Stimulated activated CD8-positive, alpha-beta memory T cell treated with anti-CD3 and anti-CD28 coated beads, Interleukin-4, amount 100 ng/mL, for 4 hours (primary cell): Measurements from ENCODE around the gene RPS16.

Experiments
- DNase-seq, 2 donors: peaks; one replicate each; pipeline ENCODE4 v3.0.0-alpha.2; 2020; ENCODE audit warnings: low read depth in 2 of 2, low spot score in 1 of 2

Gene RPS16

DNA sequence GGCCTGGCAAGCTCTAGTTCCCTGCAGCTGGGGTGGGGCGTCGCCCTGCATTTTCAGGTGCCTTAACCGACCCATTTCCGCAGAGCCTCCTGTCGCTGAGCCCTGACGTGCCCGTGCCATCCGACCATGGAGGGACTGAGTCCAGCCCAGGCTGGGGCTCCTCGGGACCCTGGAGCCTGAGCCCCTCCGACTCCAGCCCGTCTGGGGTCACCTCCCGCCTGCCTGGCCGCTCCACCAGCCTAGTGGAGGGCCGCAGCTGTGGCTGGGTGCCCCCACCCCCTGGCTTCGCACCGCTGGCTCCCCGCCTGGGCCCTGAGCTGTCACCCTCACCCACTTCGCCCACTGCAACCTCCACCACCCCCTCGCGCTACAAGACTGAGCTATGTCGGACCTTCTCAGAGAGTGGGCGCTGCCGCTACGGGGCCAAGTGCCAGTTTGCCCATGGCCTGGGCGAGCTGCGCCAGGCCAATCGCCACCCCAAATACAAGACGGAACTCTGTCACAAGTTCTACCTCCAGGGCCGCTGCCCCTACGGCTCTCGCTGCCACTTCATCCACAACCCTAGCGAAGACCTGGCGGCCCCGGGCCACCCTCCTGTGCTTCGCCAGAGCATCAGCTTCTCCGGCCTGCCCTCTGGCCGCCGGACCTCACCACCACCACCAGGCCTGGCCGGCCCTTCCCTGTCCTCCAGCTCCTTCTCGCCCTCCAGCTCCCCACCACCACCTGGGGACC, 27.9 kb downstream of the RPS16 start:
- peak in 1 of 2 donors; percentile 44 for DNase-seq

- no peak for DNase-seq
Observed at GRCh38 chr19:39407410-39407659, 28.4 kb downstream of the RPS16 start.

GRCh38 chr19:39406656-39407409, 28.9 kb downstream of the RPS16 start, which contains the start of gene ZFP36:
TSS of gene ZFP36 (plus strand) at chr19:39406847. CDS start at chr19:39406905, 58 bp downstream.
- DNase-seq: peak; percentile 75 to 78

DNA sequence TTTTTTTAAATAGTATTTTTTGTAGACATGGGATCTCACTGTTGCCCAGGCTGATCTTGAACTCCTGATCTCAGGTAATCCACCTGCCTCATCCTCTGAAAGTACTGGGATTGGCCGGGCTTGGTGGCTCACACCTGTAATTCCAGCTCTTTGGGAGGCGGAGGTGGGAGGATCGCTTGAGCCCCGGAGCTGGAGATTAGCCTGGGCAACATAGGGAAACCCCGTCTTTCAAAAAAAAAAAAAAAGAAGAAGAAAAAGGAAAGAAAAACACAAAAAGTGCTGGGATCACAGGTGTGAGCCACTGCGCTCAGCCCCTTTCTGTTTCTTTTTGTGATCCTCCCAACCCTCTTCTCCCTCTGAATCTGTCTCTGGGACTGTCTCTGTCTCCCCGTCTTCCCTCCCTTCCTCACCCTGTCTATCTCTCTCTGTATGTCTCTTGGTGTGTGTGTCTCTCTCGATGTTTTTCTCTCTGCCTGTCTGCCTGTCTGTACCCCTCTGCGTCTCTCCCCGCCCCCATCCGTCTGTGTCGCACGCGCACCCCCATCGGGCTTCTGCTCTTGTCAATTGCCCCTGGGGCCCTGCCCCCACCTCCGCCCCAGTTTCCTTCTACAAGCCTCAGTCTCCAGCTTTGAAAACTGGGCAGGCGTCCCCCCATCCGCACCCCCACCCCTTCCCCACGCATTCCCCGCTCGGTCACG, 29.6 kb downstream of the RPS16 start:
- peak; percentile 76 to 85 for DNase-seq

GRCh38 chr19:39405261-39405957, 30.3 kb downstream of the RPS16 start:
- no peak for DNase-seq

DNA sequence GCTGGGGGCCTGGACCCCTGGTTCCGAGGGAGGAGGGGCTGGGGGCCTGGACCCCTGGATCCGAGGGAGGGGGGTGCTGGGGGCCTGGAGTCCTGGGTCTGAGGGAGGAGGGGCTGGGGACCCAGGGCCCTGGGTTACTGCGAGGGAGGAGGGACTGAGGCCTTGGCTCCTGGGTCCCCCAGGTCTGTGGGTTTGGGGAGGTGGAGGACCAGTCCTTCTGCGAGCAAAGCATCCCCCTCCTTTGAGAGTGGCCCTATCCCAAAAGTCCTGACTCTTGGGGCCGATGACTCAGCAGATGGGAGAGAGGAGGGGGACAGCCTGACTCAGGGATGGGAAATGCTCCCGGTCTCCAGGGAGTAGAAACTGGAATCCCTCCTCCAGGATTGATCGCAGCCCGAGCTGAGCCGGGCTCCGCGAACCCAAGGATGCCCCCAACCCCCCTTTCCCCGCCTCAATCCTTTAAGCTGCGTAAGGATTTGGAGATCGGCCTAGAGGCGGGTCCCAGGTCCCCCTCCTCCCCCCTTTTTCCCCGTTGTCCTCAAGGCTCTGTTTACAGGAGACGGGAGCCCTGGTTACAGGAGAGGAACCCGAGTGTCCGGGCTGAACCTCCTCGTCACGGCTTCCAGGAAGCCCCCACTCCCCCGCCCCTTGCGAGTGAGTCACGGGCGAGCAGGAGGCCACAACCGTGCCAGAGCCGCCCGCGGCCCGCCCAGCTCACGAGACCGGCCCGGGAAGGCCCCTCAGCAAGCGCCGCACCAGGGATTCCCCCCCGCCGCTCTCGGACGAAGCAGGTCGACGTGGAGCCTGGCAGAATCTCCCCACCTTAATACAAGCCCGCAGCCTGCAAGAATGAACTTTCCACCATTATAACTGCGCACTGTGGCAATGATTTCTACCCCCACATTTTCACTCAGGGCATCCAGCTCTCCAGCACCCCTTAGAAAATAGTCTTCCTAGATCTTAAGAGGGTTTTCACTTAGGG, 32.1 kb downstream of the RPS16 start:
- DNase-seq: peak; percentile 89 to 96

DNA sequence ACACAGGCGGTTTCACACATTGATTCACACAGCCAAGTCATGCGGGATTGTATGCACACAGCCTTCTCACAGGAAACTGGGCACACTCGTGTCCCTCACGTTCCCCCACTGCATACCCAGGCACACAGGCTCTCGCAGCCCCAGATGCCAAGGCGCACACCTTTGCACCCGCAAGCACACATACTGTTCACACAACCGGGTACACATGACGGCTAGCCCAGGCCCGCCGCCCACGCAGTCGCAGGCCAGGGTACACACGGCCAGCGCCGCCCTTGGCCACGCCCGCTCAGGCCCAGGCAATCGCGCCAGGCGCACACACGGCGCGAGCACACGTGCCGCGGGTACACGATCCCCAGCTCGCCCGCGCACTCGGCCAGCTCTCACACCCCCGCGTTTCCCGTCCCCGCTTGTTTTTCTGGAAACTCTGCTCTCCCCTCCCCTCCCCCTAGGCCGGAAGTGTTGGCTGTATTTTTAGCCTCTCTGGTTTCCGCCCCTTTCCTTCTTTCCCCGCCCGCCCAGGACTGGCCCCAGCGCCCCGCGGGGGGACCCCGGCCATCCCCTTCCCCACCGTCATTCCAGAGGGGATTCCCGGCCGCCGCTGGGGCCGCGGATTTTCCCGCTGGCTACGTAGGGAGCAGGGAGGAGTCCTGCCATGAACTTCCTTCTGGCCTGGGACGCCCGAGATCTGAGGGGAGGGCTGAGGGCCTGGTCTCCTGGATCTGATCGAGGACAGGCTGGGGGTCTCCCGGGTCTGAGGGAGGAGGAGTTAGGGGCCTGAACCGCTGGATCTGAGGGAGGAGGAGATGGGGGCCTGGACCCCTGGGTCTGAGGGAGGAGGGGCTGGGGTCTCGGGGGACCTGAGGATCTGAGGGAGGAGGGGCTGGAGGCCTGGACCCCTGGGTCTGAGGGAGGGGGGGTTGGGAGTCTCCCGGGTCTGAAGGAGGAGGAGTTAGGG, 33.1 kb downstream of the RPS16 start:
- DNase-seq: peak; percentile 73 to 83

DNA sequence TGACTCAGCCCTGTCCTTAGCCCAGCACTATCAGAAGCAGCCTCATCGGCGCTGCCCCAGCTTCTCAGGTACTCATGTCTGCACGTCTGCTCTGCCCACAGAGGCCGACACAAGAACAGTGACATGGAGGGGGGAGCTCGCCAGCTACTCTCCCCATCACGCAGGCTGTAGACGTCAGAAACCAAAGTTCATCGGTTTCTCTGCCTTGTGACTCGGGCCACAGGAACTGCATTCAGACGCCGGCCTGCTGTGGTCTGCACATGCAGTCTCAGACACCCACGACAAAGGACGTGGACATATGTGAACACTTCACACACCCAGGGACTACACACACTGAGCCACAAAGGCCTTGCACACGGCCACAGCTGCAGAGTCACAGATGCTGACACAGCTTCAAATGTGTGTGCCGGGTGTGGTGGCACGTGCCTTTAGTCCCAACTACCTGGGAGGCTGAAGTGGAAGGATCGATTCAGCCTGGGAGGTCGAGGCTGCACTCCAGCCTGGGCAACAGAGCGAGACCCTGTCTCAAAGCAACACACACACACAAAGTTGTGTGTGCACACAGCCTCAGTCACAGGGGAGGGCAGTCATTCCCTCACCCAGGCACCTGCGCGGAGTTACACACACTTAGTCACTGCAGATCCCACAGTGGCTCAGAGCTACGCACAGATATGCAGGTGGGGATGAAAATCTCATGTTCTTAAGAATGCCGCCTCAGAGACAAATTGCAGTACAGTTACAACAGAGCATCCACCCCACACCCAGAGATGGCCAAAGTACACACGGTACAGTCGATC, 34.0 kb downstream of the RPS16 start:
- DNase-seq: peak; percentile 52 to 75

- no peak for DNase-seq
Observed at GRCh38 chr19:39401070-39401548, 34.6 kb downstream of the RPS16 start.

GRCh38 chr19:39400061-39400460, 35.7 kb downstream of the RPS16 start:
- DNase-seq: no peak

- no peak for DNase-seq
Observed at GRCh38 chr19:39399668-39400050, 36.1 kb downstream of the RPS16 start.

- no peak for DNase-seq
Observed at GRCh38 chr19:39398297-39398864, 37.4 kb downstream of the RPS16 start.

- DNase-seq: peak; percentile 82 to 91
Observed at GRCh38 chr19:39397360-39398296, 38.1 kb downstream of the RPS16 start.

DNA sequence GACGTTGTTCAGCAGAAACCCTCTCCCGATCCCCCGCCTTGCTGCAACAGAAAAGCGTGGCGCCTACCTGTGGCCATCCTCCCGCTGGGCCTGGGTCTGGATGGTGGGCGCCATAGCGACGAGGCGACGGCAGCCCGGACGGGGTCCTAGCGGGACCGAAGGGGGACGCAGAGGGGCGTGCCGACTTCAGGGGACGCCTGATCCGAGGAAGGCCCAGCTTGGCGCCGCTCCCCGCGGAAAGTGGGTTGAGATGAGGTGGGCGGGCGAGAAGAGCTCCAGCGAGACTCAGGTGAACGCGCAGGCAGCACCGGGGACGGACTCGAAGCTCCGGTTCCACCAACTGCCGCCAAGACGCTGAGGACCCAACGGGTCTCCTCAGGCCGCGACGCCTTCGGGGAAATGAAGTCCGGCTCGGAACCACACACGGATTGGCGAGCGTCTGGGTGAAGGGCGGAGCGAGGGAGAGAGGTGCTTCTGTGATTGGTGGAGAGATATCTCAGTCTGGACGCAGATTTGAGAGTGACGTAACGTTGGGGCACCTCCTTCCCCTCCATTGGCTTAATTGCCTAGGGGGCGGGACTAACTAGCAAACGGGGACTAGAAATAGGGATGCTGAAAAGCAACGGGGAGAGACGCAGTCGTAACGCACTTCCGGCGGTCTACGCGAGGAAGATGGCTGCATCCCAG, 44.9 kb downstream of the RPS16 start, which contains the start of the genes MED29 and PAF1:
Gene MED29, plus strand, starts transcription at position 628 of the 687 bp plus-strand sequence. Its CDS starts 45 bp downstream, at position 673.
Gene PAF1, minus strand, starts transcription at position 356 of the 687 bp plus-strand sequence. Its CDS starts 242 bp downstream, at position 114.
- peak; percentile 83 to 92 for DNase-seq

DNA sequence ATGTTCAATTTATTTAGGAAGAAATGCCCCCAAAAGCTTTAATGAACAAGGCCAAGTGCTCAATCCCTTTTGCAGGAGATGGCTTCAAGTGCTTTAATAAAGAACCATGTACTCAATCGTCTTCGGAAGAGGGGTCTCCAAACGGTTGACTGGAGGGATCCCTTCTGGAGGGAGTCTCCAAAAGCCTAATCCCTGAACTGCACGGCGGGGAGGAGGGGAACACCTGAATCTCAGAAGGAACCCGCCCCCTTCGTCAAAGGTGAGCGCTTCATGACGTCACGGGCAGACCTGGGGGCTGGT, 45.3 kb downstream of the RPS16 start:
- DNase-seq: peak; percentile 56 to 65
